Esophagus squamous epithelium (tissue), 4 donors: ENCODE results near the gene SOX18.

Experiments used
- POLR2A ChIP-seq, 4 donors: fragments of 450-650 bp; IDR thresholded peaks; one replicate each; pipeline ENCODE4 v1.6.1; 2017; ENCODE audit warnings: antibody characterized with exemption in 4 of 4, mild to moderate bottlenecking in 4 of 4, moderate library complexity in 3 of 4
- TF ChIP-seq, protein P1 (sequence below), 6 experiments: fragments of 450-650 bp in 4 of 6; fragments of 200-600 bp in 2 of 6; sonication (generic) in 2 of 6; IDR thresholded peaks; one replicate each; pipeline ENCODE4 v1.5.1; 2016 to 2019; ENCODE audit warnings: antibody characterized with exemption in 6 of 6, mild to moderate bottlenecking in 4 of 6, moderate library complexity in 4 of 6

GRCh38 chr20:64082126-64082731, 32.8 kb upstream of the SOX18 start:
- TF ChIP-seq, protein P1, sequence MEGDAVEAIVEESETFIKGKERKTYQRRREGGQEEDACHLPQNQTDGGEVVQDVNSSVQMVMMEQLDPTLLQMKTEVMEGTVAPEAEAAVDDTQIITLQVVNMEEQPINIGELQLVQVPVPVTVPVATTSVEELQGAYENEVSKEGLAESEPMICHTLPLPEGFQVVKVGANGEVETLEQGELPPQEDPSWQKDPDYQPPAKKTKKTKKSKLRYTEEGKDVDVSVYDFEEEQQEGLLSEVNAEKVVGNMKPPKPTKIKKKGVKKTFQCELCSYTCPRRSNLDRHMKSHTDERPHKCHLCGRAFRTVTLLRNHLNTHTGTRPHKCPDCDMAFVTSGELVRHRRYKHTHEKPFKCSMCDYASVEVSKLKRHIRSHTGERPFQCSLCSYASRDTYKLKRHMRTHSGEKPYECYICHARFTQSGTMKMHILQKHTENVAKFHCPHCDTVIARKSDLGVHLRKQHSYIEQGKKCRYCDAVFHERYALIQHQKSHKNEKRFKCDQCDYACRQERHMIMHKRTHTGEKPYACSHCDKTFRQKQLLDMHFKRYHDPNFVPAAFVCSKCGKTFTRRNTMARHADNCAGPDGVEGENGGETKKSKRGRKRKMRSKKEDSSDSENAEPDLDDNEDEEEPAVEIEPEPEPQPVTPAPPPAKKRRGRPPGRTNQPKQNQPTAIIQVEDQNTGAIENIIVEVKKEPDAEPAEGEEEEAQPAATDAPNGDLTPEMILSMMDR (IDR thresholded peaks at IDR 0.05): no peak
- no peak for TF ChIP-seq POLR2A (IDR thresholded peaks at IDR 0.05)
